Liver (tissue), 9 donors: Measurements from ENCODE around the gene TUBB4A. TPM values are rescaled to one million over a fixed set of nuclear protein-coding genes. Genes with fewer than 3 reads are reported as not detected.

Source experiments
- DNase-seq: peaks from one replicate; pipeline ENCODE4 v3.0.0-alpha.2; 2017; ENCODE audit warnings: low spot score
- H3K27ac ChIP-seq, 2 donors: one replicate each; pipeline ENCODE4 v1.7.0; 2013; ENCODE audit warnings: inconsistent platforms in 2 of 2, low read length in 2 of 2, control low read depth in 1 of 2, low read depth in 1 of 2, mild to moderate bottlenecking in 1 of 2
- H3K27me3 ChIP-seq, 4 donors: one replicate each; pipeline versions ENCODE4 v1.6.1 to v1.7.0; 2013; ENCODE audit warnings: low read length in 3 of 4, inconsistent platforms in 1 of 4, mild to moderate bottlenecking in 1 of 4, moderate library complexity in 1 of 4; ENCODE audit not compliant: control insufficient read depth in 4 of 4, insufficient read depth in 4 of 4
- H3K36me3 ChIP-seq, 4 donors: one replicate each; pipeline versions ENCODE4 v1.6.1 to v1.7.0; 2013; ENCODE audit warnings: low read length in 3 of 4, mild to moderate bottlenecking in 3 of 4, low read depth in 1 of 4, moderate library complexity in 1 of 4; ENCODE audit not compliant: control insufficient read depth in 4 of 4, insufficient read depth in 3 of 4
- H3K4me1 ChIP-seq, 4 donors: one replicate each; pipeline versions ENCODE4 v1.6.1 to v1.7.0; 2013; ENCODE audit warnings: low read length in 3 of 4, mild to moderate bottlenecking in 3 of 4, moderate library complexity in 1 of 4; ENCODE audit not compliant: control insufficient read depth in 4 of 4, insufficient read depth in 4 of 4
- H3K4me3 ChIP-seq, 3 donors: one replicate each; pipeline versions ENCODE4 v1.6.1 to v1.7.0; 2013; ENCODE audit warnings: low read length in 3 of 3, control low read depth in 1 of 3, low read depth in 1 of 3, mild to moderate bottlenecking in 1 of 3
- H3K9ac ChIP-seq, 2 donors: one replicate each; pipeline ENCODE4 v1.7.0; 2013; ENCODE audit warnings: low read length in 2 of 2, mild to moderate bottlenecking in 2 of 2, moderate library complexity in 2 of 2, control low read depth in 1 of 2, low read depth in 1 of 2
- H3K9me3 ChIP-seq, 4 donors: one replicate each; pipeline versions ENCODE4 v1.6.1 to v1.7.0; 2013; ENCODE audit warnings: low read length in 3 of 4; ENCODE audit not compliant: control insufficient read depth in 4 of 4
- ATF3 ChIP-seq: IDR thresholded peaks from 2 replicates; pipeline ENCODE4 v1.6.1; 2016; ENCODE audit warnings: antibody characterized with exemption
- FOXA1 ChIP-seq: IDR thresholded peaks from 2 replicates; pipeline ENCODE4 v1.6.1; 2016; ENCODE audit warnings: antibody characterized with exemption
- FOXA2 ChIP-seq: IDR thresholded peaks from 2 replicates; pipeline ENCODE4 v1.6.1; 2016; ENCODE audit warnings: antibody characterized with exemption
- GABPA ChIP-seq, 2 donors: IDR thresholded peaks in 1 of 2; conservative IDR thresholded peaks in 1 of 2; 2 replicates each; pipeline ENCODE4 v1.6.1; 2016; ENCODE audit warnings: antibody characterized with exemption in 2 of 2, mild to moderate bottlenecking in 1 of 2, moderate library complexity in 1 of 2
- HNF4A ChIP-seq, 2 donors: conservative IDR thresholded peaks; 2 replicates each; pipeline ENCODE4 v1.6.1; 2016; ENCODE audit warnings: antibody characterized with exemption in 2 of 2, mild to moderate bottlenecking in 2 of 2
- HNF4G ChIP-seq: IDR thresholded peaks from 2 replicates; pipeline ENCODE4 v1.6.1; 2016; ENCODE audit warnings: antibody characterized with exemption
- NR2F2 ChIP-seq: IDR thresholded peaks from 2 replicates; pipeline ENCODE4 v1.6.1; 2016; ENCODE audit warnings: antibody characterized with exemption
- RAD21 ChIP-seq, 2 donors: IDR thresholded peaks; 2 replicates each; pipeline ENCODE4 v1.6.1; 2016; ENCODE audit warnings: antibody characterized with exemption in 2 of 2, mild to moderate bottlenecking in 2 of 2
- RXRA ChIP-seq, 2 donors: IDR thresholded peaks; 2 replicates each; pipeline ENCODE4 v1.6.1; 2017 to 2018; ENCODE audit warnings: antibody characterized with exemption in 2 of 2, mild to moderate bottlenecking in 1 of 2
- SP1 ChIP-seq: IDR thresholded peaks from 2 replicates; pipeline ENCODE4 v1.6.1; 2018; ENCODE audit warnings: antibody characterized with exemption, mild to moderate bottlenecking
- TAF1 ChIP-seq: conservative IDR thresholded peaks from 2 replicates; pipeline ENCODE4 v1.6.1; 2016; ENCODE audit warnings: antibody characterized with exemption, mild to moderate bottlenecking
- YY1 ChIP-seq: IDR thresholded peaks from 2 replicates; pipeline ENCODE4 v1.6.1; 2016; ENCODE audit warnings: antibody characterized with exemption, mild to moderate bottlenecking
- WGBS: extraction: QIAGEN DNeasy Blood & Tissue Kit; methylation state at CpG from one replicate; pipeline ENCODE4 v1.1.7; 2013; 5-methylcytosine and 5-hydroxymethylcytosine counted together
- polyA plus RNA-seq, 2 donors: library from polyadenylated mRNA; stranded (reverse) in 1 of 2; unstranded in 1 of 2; fragments of 200-250 nt in 1 of 2; fragments of >200 nt in 1 of 2; fragmentation: Nextera tagmentation in 1 of 2; extraction: Ambion mirVana in 1 of 2; gene quantifications; one replicate each; pipeline versions ENCODE4 v1.2.1 to v1.2.3, GENCODE V29; 2013 to 2015
- total RNA-seq, 2 donors: library from RNA; depleted of rRNA; stranded (reverse); fragments of >200 nt; gene quantifications; one replicate each; pipeline ENCODE4 v1.2.3, GENCODE V29; 2014
- TF ChIP-seq, protein P1 (sequence below): IDR thresholded peaks from 2 replicates; pipeline ENCODE4 v1.6.1; 2016; ENCODE audit warnings: antibody characterized with exemption
- TF ChIP-seq, protein P2 (sequence below): fragments of 150-350 bp; IDR thresholded peaks from 2 replicates; pipeline ENCODE4 v1.5.1; 2017; ENCODE audit warnings: improper control_type of control experiment, low read depth, low read length; ENCODE audit not compliant: missing input control
- TF ChIP-seq, protein P3 (sequence below): IDR thresholded peaks from 2 replicates; pipeline ENCODE4 v1.6.1; 2016; ENCODE audit warnings: antibody characterized with exemption, mild to moderate bottlenecking
- donor health status: healthy.
- donor health status: healthy.
- donor health status: healthy.
- donor health status: healthy.
- donor health status: healthy.

Gene TUBB4A
- total and polyA plus RNA-seq, 4 donors: 0.25 to 1.9 (median 0.96) TPM

DNA sequence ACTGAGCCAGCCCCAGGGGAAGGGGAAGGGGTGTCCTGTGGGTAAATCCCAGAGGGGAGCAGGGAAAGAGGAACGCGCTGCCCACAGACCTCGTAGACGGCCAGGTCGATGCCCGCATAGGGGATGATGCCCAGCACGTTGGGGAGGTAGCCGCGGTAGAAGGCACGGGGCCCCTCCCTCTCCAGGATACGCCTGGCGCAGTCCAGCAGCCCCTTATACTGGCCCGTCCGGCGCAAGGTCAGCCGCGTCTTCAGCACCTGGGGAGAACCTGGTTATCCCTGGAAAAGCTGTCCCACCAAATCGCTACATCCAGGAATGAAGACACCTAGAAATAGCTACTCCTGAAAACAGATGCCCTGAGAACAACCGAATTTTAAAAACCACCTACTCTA is 49.9 kb downstream of the TUBB4A start:
- H3K4me3 ChIP-seq: no peak overlapping the region
- TF ChIP-seq ATF3 (no peak), RXRA (IDR thresholded peaks at IDR 0.05) (no peak), HNF4G (no peak), SP1 (no peak), FOXA1 (no peak), HNF4A (conservative IDR thresholded peaks at IDR 0.05) (no peak), RAD21 (IDR thresholded peaks at IDR 0.05) (no peak), TAF1 (no peak), GABPA (IDR thresholded peaks at IDR 0.05 in 1 of 2, conservative IDR thresholded peaks at IDR 0.05 in 1 of 2) (no peak), FOXA2 (no peak)
- TF ChIP-seq, protein P1, sequence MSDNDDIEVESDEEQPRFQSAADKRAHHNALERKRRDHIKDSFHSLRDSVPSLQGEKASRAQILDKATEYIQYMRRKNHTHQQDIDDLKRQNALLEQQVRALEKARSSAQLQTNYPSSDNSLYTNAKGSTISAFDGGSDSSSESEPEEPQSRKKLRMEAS: no peak
- TF ChIP-seq, protein P2, sequence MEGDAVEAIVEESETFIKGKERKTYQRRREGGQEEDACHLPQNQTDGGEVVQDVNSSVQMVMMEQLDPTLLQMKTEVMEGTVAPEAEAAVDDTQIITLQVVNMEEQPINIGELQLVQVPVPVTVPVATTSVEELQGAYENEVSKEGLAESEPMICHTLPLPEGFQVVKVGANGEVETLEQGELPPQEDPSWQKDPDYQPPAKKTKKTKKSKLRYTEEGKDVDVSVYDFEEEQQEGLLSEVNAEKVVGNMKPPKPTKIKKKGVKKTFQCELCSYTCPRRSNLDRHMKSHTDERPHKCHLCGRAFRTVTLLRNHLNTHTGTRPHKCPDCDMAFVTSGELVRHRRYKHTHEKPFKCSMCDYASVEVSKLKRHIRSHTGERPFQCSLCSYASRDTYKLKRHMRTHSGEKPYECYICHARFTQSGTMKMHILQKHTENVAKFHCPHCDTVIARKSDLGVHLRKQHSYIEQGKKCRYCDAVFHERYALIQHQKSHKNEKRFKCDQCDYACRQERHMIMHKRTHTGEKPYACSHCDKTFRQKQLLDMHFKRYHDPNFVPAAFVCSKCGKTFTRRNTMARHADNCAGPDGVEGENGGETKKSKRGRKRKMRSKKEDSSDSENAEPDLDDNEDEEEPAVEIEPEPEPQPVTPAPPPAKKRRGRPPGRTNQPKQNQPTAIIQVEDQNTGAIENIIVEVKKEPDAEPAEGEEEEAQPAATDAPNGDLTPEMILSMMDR: no peak
- peaks cover 3 to 10% (median 5%) of the 10 kb centered on the region in 4 donors for H3K9me3 ChIP-seq
- H3K9ac ChIP-seq: no peak overlapping the region
- no peak overlapping the region for H3K27ac ChIP-seq
- no peaks in the 10 kb centered on the region for H3K4me1 ChIP-seq
- 97% methylated on average over 19 of the region's 19 CpGs for WGBS
- DNase-seq: no peak
- H3K36me3 ChIP-seq: peaks cover 4 to 39% (median 28%) of the 10 kb centered on the region in 4 donors
- H3K27me3 ChIP-seq: no peaks in the 10 kb centered on the region

- H3K4me3 ChIP-seq: no peak overlapping the region
- 97% methylated on average over 7 of the region's 7 CpGs for WGBS
These were observed 50.4 kb downstream of the TUBB4A start for GRCh38 chr19:6451583-6452222.

More at GRCh38 chr19:6451583-6452222, 50.4 kb downstream of the TUBB4A start:
- H3K4me1 ChIP-seq: no peaks in the 10 kb centered on the region
- peaks cover 3 to 10% (median 5%) of the 10 kb centered on the region in 4 donors for H3K9me3 ChIP-seq
- H3K27ac ChIP-seq: no peak overlapping the region
- H3K9ac ChIP-seq: no peak overlapping the region
- no peaks in the 10 kb centered on the region for H3K27me3 ChIP-seq
- DNase-seq: no peak
- TF ChIP-seq RAD21 (IDR thresholded peaks at IDR 0.05): no peak
- no peak for TF ChIP-seq NR2F2
- TF ChIP-seq YY1: no peak
- TF ChIP-seq, protein P3, sequence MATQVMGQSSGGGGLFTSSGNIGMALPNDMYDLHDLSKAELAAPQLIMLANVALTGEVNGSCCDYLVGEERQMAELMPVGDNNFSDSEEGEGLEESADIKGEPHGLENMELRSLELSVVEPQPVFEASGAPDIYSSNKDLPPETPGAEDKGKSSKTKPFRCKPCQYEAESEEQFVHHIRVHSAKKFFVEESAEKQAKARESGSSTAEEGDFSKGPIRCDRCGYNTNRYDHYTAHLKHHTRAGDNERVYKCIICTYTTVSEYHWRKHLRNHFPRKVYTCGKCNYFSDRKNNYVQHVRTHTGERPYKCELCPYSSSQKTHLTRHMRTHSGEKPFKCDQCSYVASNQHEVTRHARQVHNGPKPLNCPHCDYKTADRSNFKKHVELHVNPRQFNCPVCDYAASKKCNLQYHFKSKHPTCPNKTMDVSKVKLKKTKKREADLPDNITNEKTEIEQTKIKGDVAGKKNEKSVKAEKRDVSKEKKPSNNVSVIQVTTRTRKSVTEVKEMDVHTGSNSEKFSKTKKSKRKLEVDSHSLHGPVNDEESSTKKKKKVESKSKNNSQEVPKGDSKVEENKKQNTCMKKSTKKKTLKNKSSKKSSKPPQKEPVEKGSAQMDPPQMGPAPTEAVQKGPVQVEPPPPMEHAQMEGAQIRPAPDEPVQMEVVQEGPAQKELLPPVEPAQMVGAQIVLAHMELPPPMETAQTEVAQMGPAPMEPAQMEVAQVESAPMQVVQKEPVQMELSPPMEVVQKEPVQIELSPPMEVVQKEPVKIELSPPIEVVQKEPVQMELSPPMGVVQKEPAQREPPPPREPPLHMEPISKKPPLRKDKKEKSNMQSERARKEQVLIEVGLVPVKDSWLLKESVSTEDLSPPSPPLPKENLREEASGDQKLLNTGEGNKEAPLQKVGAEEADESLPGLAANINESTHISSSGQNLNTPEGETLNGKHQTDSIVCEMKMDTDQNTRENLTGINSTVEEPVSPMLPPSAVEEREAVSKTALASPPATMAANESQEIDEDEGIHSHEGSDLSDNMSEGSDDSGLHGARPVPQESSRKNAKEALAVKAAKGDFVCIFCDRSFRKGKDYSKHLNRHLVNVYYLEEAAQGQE: no peak
- TF ChIP-seq, protein P2: no peak
- TF ChIP-seq HNF4G: no peak
- no peak for TF ChIP-seq TAF1
- TF ChIP-seq FOXA1: no peak
- peaks cover 4 to 42% (median 28%) of the 10 kb centered on the region in 4 donors for H3K36me3 ChIP-seq
